ENCODE data around the gene OMD. TPM values are rescaled to one million over a fixed set of nuclear protein-coding genes. Genes with fewer than 3 reads are reported as not detected.

Gene OMD
- total RNA-seq, 2 donors from 2014 or later: 200 TPM

- peaks cover 18 to 33% of the 10 kb centered on the region in 2 donors for H3K4me1 ChIP-seq (ENCODE audit: control insufficient read depth in 1 of 2, low read depth in 2 of 2)
- H3K27ac ChIP-seq: peak overlapping the region; percentile 75 to 77
- no peaks in the 10 kb centered on the region for H3K27me3 ChIP-seq (replicated peaks; ENCODE audit: insufficient read depth)
- no peak for TF ChIP-seq CTCF (IDR thresholded peaks at IDR 0.05)
- H3K36me3 ChIP-seq: no peaks in the 10 kb centered on the region
- H3K4me3 ChIP-seq: peak overlapping the region; percentile 70
- H3K9me3 ChIP-seq: no peaks in the 10 kb centered on the region
- ATAC-seq (ENCODE audit: insufficient number of reproducible peaks, low FRiP score, low read depth) (peak; percentile 76), DNase-seq (ENCODE audit: low spot score) (peak; percentile 17)
Measured at GRCh38 chr9:92406477-92406876, 17.8 kb downstream of the OMD start.

GRCh38 chr9:92405818-92406217 lies 18.5 kb downstream of the OMD start:
- Histone ChIP-seq H3K36me3 (no peaks in the 10 kb centered on the region), H3K27me3 (replicated peaks; ENCODE audit: insufficient read depth) (no peaks in the 10 kb centered on the region), H3K27ac (peak overlapping the region; percentile 75 to 77), H3K4me1 (ENCODE audit: control insufficient read depth in 1 of 2, low read depth in 2 of 2) (peaks cover 18 to 39% of the 10 kb centered on the region in 2 donors), H3K9me3 (no peaks in the 10 kb centered on the region), H3K4me3 (peak overlapping the region; percentile 70)
- no peak for TF ChIP-seq CTCF (IDR thresholded peaks at IDR 0.05)
- ATAC-seq (ENCODE audit: insufficient number of reproducible peaks, low FRiP score, low read depth): no peak
- DNase-seq (ENCODE audit: low spot score): no peak

DNA sequence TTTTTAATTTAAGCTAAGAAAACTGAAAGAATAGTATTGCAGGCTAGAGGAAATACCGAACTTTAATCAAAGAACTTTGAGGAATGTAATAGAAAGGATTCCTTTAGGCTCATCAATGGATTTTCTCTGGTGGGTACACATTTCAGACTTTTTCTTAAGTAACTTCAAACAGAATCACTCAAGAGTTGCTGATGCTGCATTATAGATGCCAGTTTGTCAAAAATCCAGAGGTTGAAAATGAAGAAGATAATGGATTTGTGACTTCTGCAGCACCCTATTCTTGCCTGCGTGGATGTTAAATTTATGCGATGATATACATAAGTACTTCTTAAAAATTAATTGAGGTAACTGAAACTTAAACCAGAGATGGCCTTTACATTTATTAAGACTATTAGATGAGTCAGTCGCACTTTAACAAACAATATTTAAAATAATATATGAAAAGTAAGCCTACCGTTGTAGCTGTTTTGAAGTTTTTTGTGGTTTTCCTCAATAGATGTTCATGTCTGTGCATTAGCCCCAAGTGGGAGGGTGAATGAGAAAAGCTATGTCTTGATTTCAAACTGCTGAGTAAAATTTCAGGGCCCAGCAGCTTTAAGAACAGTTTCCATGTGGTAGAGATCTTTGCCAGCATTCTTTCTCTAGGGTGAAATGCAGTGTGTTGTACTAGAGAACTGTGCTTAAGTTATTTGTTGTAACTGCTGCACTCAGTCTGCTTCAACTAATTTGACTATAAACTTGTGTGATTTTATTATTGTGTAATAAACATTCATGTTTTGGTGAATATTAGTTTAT lies 20.0 kb downstream of the OMD start, which contains the start of gene OGN:
TSS of gene OGN (minus strand) at position 537 of the 795 bp plus-strand sequence. CDS start 1,171 bp downstream, outside the sequence.
- Histone ChIP-seq H3K4me1 (ENCODE audit: control insufficient read depth in 1 of 2, low read depth in 2 of 2) (peaks cover 18 to 53% of the 10 kb centered on the region in 2 donors), H3K36me3 (no peaks in the 10 kb centered on the region), H3K9me3 (no peaks in the 10 kb centered on the region), H3K27ac (peak within 1 kb of the TSS; percentile 76 to 77), H3K27me3 (replicated peaks; ENCODE audit: insufficient read depth) (no peaks in the 10 kb centered on the region), H3K4me3 (peak within 1 kb of the TSS; percentile 75)
- DNase-seq (ENCODE audit: low spot score): no peak
- no peak for ATAC-seq (ENCODE audit: insufficient number of reproducible peaks, low FRiP score, low read depth)
- no peak for TF ChIP-seq CTCF (IDR thresholded peaks at IDR 0.05)

- Histone ChIP-seq H3K27me3 (replicated peaks; ENCODE audit: insufficient read depth) (no peaks in the 10 kb centered on the region), H3K36me3 (peaks cover 6% of the 10 kb centered on the region), H3K4me3 (peak overlapping the region; percentile 75), H3K27ac (peak overlapping the region; percentile 75 to 76), H3K9me3 (no peaks in the 10 kb centered on the region), H3K4me1 (ENCODE audit: control insufficient read depth in 1 of 2, low read depth in 2 of 2) (peaks cover 18 to 61% of the 10 kb centered on the region in 2 donors)
- DNase-seq (ENCODE audit: low spot score): no peak
- no peak for ATAC-seq (ENCODE audit: insufficient number of reproducible peaks, low FRiP score, low read depth)
- no peak for TF ChIP-seq CTCF (IDR thresholded peaks at IDR 0.05)
Measured at GRCh38 chr9:92402826-92403745, 21.2 kb downstream of the OMD start.

DNA sequence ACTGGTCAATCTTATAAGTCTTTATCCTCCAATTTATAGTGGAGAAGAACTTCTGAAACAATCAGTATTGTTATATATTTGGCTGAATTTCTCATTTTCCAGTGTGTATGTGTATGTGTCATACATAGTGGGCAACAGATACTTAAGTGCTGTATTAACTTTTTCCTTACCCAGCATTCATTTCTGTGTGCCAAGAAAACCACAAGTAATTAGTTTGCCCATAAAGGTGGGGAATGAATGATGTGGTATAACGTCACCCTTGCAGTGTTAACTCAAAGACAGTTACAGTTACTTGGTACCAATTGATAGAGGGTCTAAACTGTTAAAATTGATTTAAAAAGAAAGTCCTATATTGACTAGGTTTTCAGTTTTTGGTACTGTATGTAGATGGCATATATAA lies 21.9 kb downstream of the OMD start:
- Histone ChIP-seq H3K4me1 (ENCODE audit: control insufficient read depth in 1 of 2, low read depth in 2 of 2) (peaks cover 16 to 54% of the 10 kb centered on the region in 2 donors), H3K4me3 (peak overlapping the region; percentile 75), H3K9me3 (no peaks in the 10 kb centered on the region), H3K27ac (peak overlapping the region; percentile 75 to 76), H3K36me3 (peaks cover 10% of the 10 kb centered on the region), H3K27me3 (replicated peaks; ENCODE audit: insufficient read depth) (no peaks in the 10 kb centered on the region)
- ATAC-seq (ENCODE audit: insufficient number of reproducible peaks, low FRiP score, low read depth): no peak
- no peak for TF ChIP-seq CTCF (IDR thresholded peaks at IDR 0.05)
- no peak for DNase-seq (ENCODE audit: low spot score)
